Endothelial cell (in vitro differentiated cells): Measurements from ENCODE around the gene TPO. TPM values are rescaled to one million over a fixed set of nuclear protein-coding genes. Genes with fewer than 3 reads are reported as not detected.

Experiments
- DNase-seq: peaks from one replicate; pipeline ENCODE4 v3.0.0; 2021; ENCODE audit warnings: low spot score
- H3K27ac Mint-ChIP-seq: one replicate; pipeline ENCODE4 v1.8.0; 2021; ENCODE audit warnings: mixed read lengths, inconsistent platforms; ENCODE audit not compliant: unreplicated experiment
- H3K27me3 Mint-ChIP-seq: one replicate; pipeline ENCODE4 v1.8.0; 2021; ENCODE audit warnings: mild to moderate bottlenecking, moderate library complexity, mixed read lengths, inconsistent platforms; ENCODE audit not compliant: unreplicated experiment
- H3K36me3 Mint-ChIP-seq: one replicate; pipeline ENCODE4 v1.8.0; 2021; ENCODE audit warnings: mild to moderate bottlenecking, low read depth, mixed read lengths, inconsistent platforms; ENCODE audit not compliant: unreplicated experiment
- H3K4me1 Mint-ChIP-seq: one replicate; pipeline ENCODE4 v1.8.0; 2021; ENCODE audit warnings: mild to moderate bottlenecking, mixed read lengths, inconsistent platforms; ENCODE audit not compliant: unreplicated experiment
- H3K4me3 Mint-ChIP-seq: one replicate; pipeline ENCODE4 v1.8.0; 2021; ENCODE audit warnings: mild to moderate bottlenecking, mixed read lengths, inconsistent platforms; ENCODE audit not compliant: unreplicated experiment
- H3K9me3 Mint-ChIP-seq: one replicate; pipeline ENCODE4 v1.8.0; 2021; ENCODE audit warnings: mixed read lengths, inconsistent platforms; ENCODE audit not compliant: unreplicated experiment
- total RNA-seq: library from RNA; stranded (reverse); fragmentation: NEBNext Ultra II Directional; extraction: Animal tissue kit (Norgen Biotek cat#: 25700); gene quantifications from one replicate; pipeline ENCODE4 v1.2.1, GENCODE V29; 2021; ENCODE audit not compliant: unreplicated experiment
- TF ChIP-seq, protein P1 (sequence below): fragments of 200-600 bp; sonication (generic); IDR thresholded peaks from one replicate; pipeline ENCODE4 v1.5.0; 2021; ENCODE audit warnings: antibody characterized with exemption; ENCODE audit not compliant: unreplicated experiment

Gene TPO
- total RNA-seq, 1 donor from 2014 or later = 0.41 TPM

DNA sequence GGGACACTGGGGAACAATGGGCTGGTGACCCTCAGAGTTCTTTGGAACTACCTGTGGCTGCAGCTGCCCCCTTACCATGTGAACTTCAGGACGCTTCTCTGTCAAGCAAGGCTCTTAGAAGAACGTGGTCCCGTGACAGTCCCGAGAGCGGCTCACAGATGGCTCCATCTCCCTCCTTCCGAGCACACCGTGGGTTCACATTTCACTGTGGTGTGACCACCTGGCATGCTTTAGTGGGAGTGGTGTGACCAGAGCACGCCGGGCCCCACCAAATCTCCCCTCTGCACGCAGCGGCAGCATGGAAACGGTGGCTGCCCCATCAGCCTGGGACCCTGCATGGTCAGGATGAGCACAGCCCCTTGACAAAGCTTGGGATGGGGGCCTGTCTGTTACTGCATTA is 9.7 kb upstream of the TPO start:
- Mint-ChIP-seq H3K27ac (no peak overlapping the region), H3K36me3 (no peaks in the 10 kb centered on the region), H3K4me1 (peaks cover 6% of the 10 kb centered on the region), H3K4me3 (no peak overlapping the region), H3K9me3 (no peaks in the 10 kb centered on the region), H3K27me3 (peaks cover 3% of the 10 kb centered on the region)
- TF ChIP-seq, protein P1, sequence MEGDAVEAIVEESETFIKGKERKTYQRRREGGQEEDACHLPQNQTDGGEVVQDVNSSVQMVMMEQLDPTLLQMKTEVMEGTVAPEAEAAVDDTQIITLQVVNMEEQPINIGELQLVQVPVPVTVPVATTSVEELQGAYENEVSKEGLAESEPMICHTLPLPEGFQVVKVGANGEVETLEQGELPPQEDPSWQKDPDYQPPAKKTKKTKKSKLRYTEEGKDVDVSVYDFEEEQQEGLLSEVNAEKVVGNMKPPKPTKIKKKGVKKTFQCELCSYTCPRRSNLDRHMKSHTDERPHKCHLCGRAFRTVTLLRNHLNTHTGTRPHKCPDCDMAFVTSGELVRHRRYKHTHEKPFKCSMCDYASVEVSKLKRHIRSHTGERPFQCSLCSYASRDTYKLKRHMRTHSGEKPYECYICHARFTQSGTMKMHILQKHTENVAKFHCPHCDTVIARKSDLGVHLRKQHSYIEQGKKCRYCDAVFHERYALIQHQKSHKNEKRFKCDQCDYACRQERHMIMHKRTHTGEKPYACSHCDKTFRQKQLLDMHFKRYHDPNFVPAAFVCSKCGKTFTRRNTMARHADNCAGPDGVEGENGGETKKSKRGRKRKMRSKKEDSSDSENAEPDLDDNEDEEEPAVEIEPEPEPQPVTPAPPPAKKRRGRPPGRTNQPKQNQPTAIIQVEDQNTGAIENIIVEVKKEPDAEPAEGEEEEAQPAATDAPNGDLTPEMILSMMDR = no peak
- DNase-seq = no peak

DNA sequence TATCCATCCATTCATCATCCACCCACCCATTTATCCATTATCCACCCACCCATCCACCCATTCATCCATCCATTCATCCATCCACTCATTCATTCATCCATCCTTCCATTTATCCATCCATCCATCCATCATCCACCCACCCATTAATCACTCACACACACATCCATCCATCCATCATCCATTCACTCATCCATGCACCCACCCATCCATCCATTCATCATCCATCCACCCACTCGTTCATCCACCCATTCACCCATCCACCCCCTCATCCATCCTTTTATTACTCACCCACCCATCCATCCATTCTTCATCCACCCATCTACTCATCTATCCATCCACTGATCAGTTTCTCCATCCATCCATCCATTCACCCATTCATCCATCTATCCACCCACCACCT is 8.1 kb upstream of the TPO start:
- Mint-ChIP-seq H3K36me3 (no peaks in the 10 kb centered on the region), H3K4me3 (no peak overlapping the region), H3K4me1 (peaks cover 3% of the 10 kb centered on the region), H3K9me3 (no peaks in the 10 kb centered on the region), H3K27me3 (peaks cover 3% of the 10 kb centered on the region), H3K27ac (no peak overlapping the region)
- TF ChIP-seq, protein P1 = no peak
- no peak for DNase-seq

DNA sequence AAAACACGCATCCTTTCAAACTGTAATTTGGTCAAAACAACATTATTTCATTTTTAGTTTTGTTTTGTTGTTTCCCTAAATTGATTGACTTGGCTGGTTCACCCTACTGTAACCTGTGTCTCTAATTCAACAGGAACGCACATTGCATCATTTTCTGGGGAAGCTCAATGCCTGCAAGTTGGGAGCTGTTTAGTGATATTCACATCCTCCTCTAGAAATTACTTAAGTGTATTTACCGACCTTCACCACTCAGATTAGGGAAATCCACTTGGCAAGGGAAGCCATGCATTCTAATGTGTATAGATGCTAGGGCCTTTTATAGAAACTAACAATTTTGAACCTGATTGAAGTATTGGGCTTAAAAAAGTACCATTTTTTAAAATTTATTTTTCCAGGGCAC is 7.3 kb upstream of the TPO start:
- TF ChIP-seq, protein P1 = no peak
- Mint-ChIP-seq H3K9me3 (no peaks in the 10 kb centered on the region), H3K36me3 (no peaks in the 10 kb centered on the region), H3K27ac (no peak overlapping the region), H3K27me3 (peaks cover 5% of the 10 kb centered on the region), H3K4me1 (peaks cover 3% of the 10 kb centered on the region), H3K4me3 (no peak overlapping the region)
- no peak for DNase-seq

DNA sequence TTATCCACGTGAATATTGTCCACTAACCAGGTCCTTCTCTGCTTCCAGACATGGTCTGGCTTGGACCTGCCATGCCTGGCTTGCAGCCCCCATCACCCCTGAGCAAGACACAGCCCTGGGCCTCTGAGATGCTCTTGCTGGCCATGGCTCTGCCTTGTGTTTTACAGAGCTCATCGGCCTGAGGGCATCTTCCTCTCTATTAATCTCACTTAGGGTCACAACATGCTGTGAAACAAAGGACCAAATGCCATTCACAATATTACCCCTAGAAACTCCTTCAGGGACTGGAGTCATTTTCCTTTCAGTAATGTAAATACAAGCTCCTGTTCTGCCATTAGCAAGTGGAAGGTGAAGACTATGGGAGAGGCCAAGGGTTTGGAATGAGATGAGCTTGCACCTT is 6.8 kb upstream of the TPO start:
- Mint-ChIP-seq H3K27me3 (peaks cover 8% of the 10 kb centered on the region), H3K36me3 (no peaks in the 10 kb centered on the region), H3K4me3 (no peak overlapping the region), H3K4me1 (peaks cover 3% of the 10 kb centered on the region), H3K27ac (no peak overlapping the region), H3K9me3 (no peaks in the 10 kb centered on the region)
- no peak for DNase-seq
- TF ChIP-seq, protein P1 = no peak

DNA sequence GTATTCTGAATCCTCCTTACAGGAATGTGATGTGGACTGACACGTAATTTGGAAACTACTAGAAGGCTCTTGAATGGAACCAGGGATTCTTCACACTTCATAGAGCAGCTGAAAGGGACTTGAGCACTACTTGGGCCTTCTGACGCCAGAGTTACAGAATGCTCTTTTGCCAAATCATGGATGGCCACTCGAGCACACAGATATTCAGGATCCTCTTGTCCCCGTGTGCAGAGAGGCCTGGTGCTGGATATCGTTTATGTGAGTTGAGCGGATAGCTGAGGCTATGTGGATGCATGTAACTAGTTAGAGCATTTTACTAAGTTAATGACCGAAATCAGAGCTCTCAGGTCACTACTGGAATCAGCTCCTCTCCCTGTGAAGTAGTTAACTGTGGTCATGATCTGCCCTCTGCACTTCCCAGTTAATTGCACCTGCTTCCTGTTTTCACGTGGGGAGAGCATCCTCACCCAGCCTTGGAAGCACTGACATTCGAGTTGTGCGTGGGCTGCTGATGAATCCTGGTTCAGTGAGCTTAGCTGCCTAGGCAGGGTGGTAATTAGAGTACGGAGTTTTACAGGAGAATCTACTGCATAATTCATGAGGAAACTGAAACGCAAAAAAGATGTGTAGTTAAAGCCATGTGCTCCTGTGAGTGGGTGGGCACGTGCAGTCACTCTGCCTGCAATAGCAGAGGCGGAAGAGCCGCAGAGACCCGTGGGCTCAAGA is 5.2 kb upstream of the TPO start:
- TF ChIP-seq, protein P1 = no peak
- Mint-ChIP-seq H3K36me3 (no peaks in the 10 kb centered on the region), H3K27ac (no peak overlapping the region), H3K4me3 (no peak overlapping the region), H3K27me3 (peaks cover 7% of the 10 kb centered on the region), H3K4me1 (peaks cover 3% of the 10 kb centered on the region), H3K9me3 (no peaks in the 10 kb centered on the region)
- no peak for DNase-seq
